Keratinocyte (primary cell): ENCODE measurements around the gene OBSCN. TPM values are rescaled to one million over a fixed set of nuclear protein-coding genes. Genes with fewer than 3 reads are reported as not detected.

Experiments used
- DNase-seq: peaks from one replicate; pipeline ENCODE4 v3.0.0-alpha.2; 2011; ENCODE audit warnings: low read depth, missing footprints, low spot score
- FAIRE-seq: peaks from 2 replicates; lab custom pipeline; 2011; peaks lifted over from hg19 to GRCh38; lab: Jason Lieb, UNC
- H2AFZ ChIP-seq: 2 replicates; pipeline ENCODE4 v1.6.0; 2012; ENCODE audit warnings: low read length, control low read depth, inconsistent platforms; ENCODE audit not compliant: control insufficient read depth
- H3K27ac ChIP-seq: 2 replicates; pipeline ENCODE4 v1.5.1; 2011; ENCODE audit warnings: low read length; ENCODE audit not compliant: control insufficient read depth, insufficient read depth
- H3K27me3 ChIP-seq: 3 replicates; pipeline ENCODE4 v1.6.0; 2011; ENCODE audit warnings: low read length; ENCODE audit not compliant: control insufficient read depth, insufficient read depth; ENCODE audit errors: extremely low read depth
- H3K36me3 ChIP-seq, 2 experiments: 2 replicates in 1 of 2; 3 replicates in 1 of 2; pipeline ENCODE4 v1.5.1; 2011; ENCODE audit warnings: low read length in 2 of 2, mild to moderate bottlenecking in 1 of 2; ENCODE audit not compliant: control insufficient read depth in 2 of 2, insufficient read depth in 2 of 2; ENCODE audit errors: extremely low read depth in 1 of 2
- H3K4me1 ChIP-seq: 3 replicates; pipeline ENCODE4 v1.5.1; 2011; ENCODE audit warnings: low read length; ENCODE audit not compliant: control insufficient read depth, insufficient read depth; ENCODE audit errors: extremely low read depth
- H3K4me2 ChIP-seq: 3 replicates; pipeline ENCODE4 v1.6.0; 2011; ENCODE audit warnings: low read depth, low read length; ENCODE audit not compliant: control insufficient read depth, insufficient read depth; ENCODE audit errors: extremely low read depth
- H3K4me3 ChIP-seq, 3 experiments: fragments of 200-600 bp in 1 of 3; sonication (generic) in 1 of 3; 2 replicates in 2 of 3; 3 replicates in 1 of 3; pipeline ENCODE4 v1.5.1; 2011 to 2016; ENCODE audit warnings: low read length in 3 of 3, mild to moderate bottlenecking in 3 of 3, control low read depth in 2 of 3, inconsistent platforms in 1 of 3, low read depth in 1 of 3, mixed read lengths in 1 of 3, mixed run types in 1 of 3, moderate library complexity in 1 of 3; ENCODE audit not compliant: control insufficient read depth in 2 of 3, insufficient read depth in 2 of 3; ENCODE audit errors: extremely low read depth in 1 of 3
- H3K79me2 ChIP-seq: 2 replicates; pipeline ENCODE4 v1.6.0; 2012; ENCODE audit warnings: low read length; ENCODE audit not compliant: control insufficient read depth, insufficient read depth
- H3K9ac ChIP-seq: 3 replicates; pipeline ENCODE4 v1.6.0; 2011; ENCODE audit warnings: low read length; ENCODE audit not compliant: control insufficient read depth, insufficient read depth; ENCODE audit errors: extremely low read depth
- H3K9me1 ChIP-seq: 3 replicates; pipeline ENCODE4 v1.6.0; 2011; ENCODE audit warnings: low read length; ENCODE audit not compliant: control insufficient read depth, insufficient read depth; ENCODE audit errors: extremely low read depth
- H3K9me3 ChIP-seq: 2 replicates; pipeline ENCODE4 v1.5.1; 2012; ENCODE audit warnings: low read depth, low read length; ENCODE audit not compliant: control insufficient read depth
- H4K20me1 ChIP-seq: 3 replicates; pipeline ENCODE4 v1.6.0; 2011; ENCODE audit warnings: low read length; ENCODE audit not compliant: control insufficient read depth, insufficient read depth; ENCODE audit errors: extremely low read depth
- EZH2 ChIP-seq: IDR thresholded peaks from one replicate; pipeline ENCODE4 v1.6.1; 2012; ENCODE audit warnings: inconsistent platforms, mild to moderate bottlenecking, low read length, moderate library complexity
- dilution Hi-C: fragments of 300-500 bp; cut with MboI; formaldehyde crosslinking; loops from one replicate; pipeline ENCODE4 v1.7.0; 2020; ENCODE audit warnings: low sequenced_read_pairs; ENCODE audit not compliant: extremely low pct_ligation_motif_present
- polyA plus RNA-seq, 5 experiments: library from polyadenylated mRNA; depleted of rRNA in 3 of 5; stranded (reverse) in 3 of 5; stranded (forward) in 1 of 5; unstranded in 1 of 5; fragments of >200 nt; gene quantifications; 1 replicate in 1 of 5; 2 replicates in 3 of 5; 3 replicates in 1 of 5; pipeline versions ENCODE4 v1.2.1 to v1.2.3, GENCODE V29; 2011 to 2012; ENCODE audit warnings: missing spikeins in 2 of 5, low read depth in 1 of 5, low replicate concordance in 1 of 5
- TF ChIP-seq, protein P1 (sequence below), 3 experiments: IDR thresholded peaks in 1 of 3; conservative IDR thresholded peaks in 1 of 3; optimal IDR thresholded peaks in 1 of 3; 2 replicates in 2 of 3; 3 replicates in 1 of 3; pipeline versions ENCODE3 to v1.5.1; 2011; ENCODE audit warnings: low read length in 3 of 3, mild to moderate bottlenecking in 3 of 3, moderate library complexity in 2 of 3, control low read depth in 1 of 3, inconsistent platforms in 1 of 3; ENCODE audit not compliant: insufficient read depth in 2 of 3; ENCODE audit errors: extremely low read depth in 1 of 3

The OBSCN gene
- polyA plus RNA-seq, 1 donor (not counting 4 experiments of a cell fraction or from before 2014, with no cell fraction given), result 1.8 TPM

DNA sequence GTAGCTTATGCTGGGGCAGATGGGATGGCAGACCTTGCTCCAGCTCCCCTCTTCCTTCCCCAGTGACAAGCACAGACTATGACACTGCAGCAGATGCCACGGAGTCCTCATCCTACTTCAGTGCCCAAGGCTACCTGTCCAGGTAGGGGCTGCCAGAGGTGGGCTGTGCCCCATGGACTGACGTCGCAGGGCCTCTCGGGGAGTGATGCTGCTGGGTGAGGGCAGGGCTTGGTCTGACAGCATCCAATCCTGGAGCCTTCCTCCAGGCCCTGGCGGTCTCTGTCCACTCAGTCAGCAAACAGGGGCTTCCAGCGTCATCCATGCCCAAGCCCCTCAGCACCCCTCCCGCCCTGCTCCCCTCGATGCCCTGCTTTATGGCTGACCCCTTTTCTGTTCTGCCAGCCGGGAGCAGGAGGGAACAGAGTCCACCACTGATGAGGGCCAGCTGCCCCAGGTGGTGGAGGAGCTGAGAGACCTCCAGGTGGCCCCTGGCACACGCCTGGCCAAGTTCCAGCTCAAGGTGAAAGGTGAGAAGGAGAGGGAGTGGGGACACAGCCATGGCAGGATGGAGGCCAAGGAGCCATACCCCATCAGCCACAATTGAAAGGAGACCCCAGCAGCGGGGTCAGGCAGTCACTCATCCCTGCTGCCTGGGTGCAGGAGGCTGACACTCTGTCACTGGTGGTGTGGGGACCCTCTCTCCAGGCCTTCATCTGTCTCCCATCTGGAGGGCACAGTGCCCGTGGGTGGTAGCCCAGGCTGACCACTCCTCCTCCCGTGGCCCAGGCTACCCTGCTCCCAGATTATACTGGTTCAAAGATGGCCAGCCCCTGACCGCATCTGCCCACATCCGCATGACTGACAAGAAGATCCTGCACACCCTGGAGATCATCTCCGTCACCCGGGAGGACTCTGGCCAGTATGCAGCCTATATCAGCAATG, 125.2 kb downstream of the OBSCN start:
- Histone ChIP-seq H3K9me1 (no peaks in the 10 kb centered on the region), H3K4me3 (no peak overlapping the region), H3K27me3 (no peaks in the 10 kb centered on the region), H3K79me2 (no peaks in the 10 kb centered on the region), H3K4me2 (no peak overlapping the region), H3K9me3 (no peaks in the 10 kb centered on the region), H3K36me3 (peaks cover 0 to 2% of the 10 kb centered on the region in 2 experiments), H3K9ac (no peak overlapping the region), H3K4me1 (no peaks in the 10 kb centered on the region), H3K27ac (no peak overlapping the region), H4K20me1 (no peaks in the 10 kb centered on the region), H2AFZ (no peak overlapping the region)
- TF ChIP-seq, protein P1, sequence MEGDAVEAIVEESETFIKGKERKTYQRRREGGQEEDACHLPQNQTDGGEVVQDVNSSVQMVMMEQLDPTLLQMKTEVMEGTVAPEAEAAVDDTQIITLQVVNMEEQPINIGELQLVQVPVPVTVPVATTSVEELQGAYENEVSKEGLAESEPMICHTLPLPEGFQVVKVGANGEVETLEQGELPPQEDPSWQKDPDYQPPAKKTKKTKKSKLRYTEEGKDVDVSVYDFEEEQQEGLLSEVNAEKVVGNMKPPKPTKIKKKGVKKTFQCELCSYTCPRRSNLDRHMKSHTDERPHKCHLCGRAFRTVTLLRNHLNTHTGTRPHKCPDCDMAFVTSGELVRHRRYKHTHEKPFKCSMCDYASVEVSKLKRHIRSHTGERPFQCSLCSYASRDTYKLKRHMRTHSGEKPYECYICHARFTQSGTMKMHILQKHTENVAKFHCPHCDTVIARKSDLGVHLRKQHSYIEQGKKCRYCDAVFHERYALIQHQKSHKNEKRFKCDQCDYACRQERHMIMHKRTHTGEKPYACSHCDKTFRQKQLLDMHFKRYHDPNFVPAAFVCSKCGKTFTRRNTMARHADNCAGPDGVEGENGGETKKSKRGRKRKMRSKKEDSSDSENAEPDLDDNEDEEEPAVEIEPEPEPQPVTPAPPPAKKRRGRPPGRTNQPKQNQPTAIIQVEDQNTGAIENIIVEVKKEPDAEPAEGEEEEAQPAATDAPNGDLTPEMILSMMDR (optimal IDR thresholded peaks at IDR 0.05 in 1 of 3, IDR thresholded peaks at IDR 0.05 in 1 of 3, conservative IDR thresholded peaks at IDR 0.05 in 1 of 3; ENCODE audit: extremely low read depth in 1 of 3, insufficient read depth in 2 of 3, low read length in 3 of 3), result no peak
- no peak for TF ChIP-seq EZH2
- FAIRE-seq (no peak), DNase-seq (no peak)
- dilution Hi-C loops, result no loop called here

GRCh38 chr1:228333739-228334115, 125.9 kb downstream of the OBSCN start:
- Histone ChIP-seq H3K9me3 (no peaks in the 10 kb centered on the region), H4K20me1 (no peaks in the 10 kb centered on the region), H3K27ac (no peak overlapping the region), H3K4me3 (no peak overlapping the region), H3K4me1 (no peaks in the 10 kb centered on the region), H3K36me3 (peaks cover 0 to 2% of the 10 kb centered on the region in 2 experiments), H3K27me3 (no peaks in the 10 kb centered on the region), H3K79me2 (no peaks in the 10 kb centered on the region), H3K9me1 (no peaks in the 10 kb centered on the region), H3K9ac (no peak overlapping the region), H3K4me2 (no peak overlapping the region), H2AFZ (no peak overlapping the region)
- FAIRE-seq, result no peak
- DNase-seq, result no peak
- no peak for TF ChIP-seq EZH2
- TF ChIP-seq, protein P1 (optimal IDR thresholded peaks at IDR 0.05 in 1 of 3, IDR thresholded peaks at IDR 0.05 in 1 of 3, conservative IDR thresholded peaks at IDR 0.05 in 1 of 3; ENCODE audit: extremely low read depth in 1 of 3, insufficient read depth in 2 of 3, low read length in 3 of 3), result no peak
- dilution Hi-C loops, result no loop called here
